Thyroid gland (tissue), 4 donors: ENCODE measurements around the gene XPNPEP1.

Source experiments
- CTCF ChIP-seq, 6 experiments: fragments of 200-600 bp in 3 of 6; fragments of 450-650 bp in 3 of 6; sonication (generic) in 3 of 6; IDR thresholded peaks; one replicate each; pipeline ENCODE4 v1.5.1; 2016 to 2019; ENCODE audit warnings: antibody characterized with exemption in 6 of 6, mild to moderate bottlenecking in 2 of 6, inconsistent platforms in 1 of 6, moderate library complexity in 1 of 6
- POLR2A ChIP-seq, 2 donors: fragments of 450-650 bp; IDR thresholded peaks; one replicate each; pipeline ENCODE4 v1.6.1; 2017; ENCODE audit warnings: antibody characterized with exemption in 2 of 2, mild to moderate bottlenecking in 2 of 2, moderate library complexity in 1 of 2

GRCh38 chr10:109883859-109884771 lies 39.2 kb downstream of the XPNPEP1 start:
- TF ChIP-seq CTCF (IDR thresholded peaks at IDR 0.05) (peak; percentile 82 to 99 (median 98)), POLR2A (IDR thresholded peaks at IDR 0.05) (peak in 1 of 2 donors; percentile 4)
